Left kidney (tissue), 8 donors: Measurements from ENCODE around the gene HSPE1. TPM values are rescaled to one million over a fixed set of nuclear protein-coding genes. Genes with fewer than 3 reads are reported as not detected.
"Not testable (repeated sequence)": the region's sequence is repeated elsewhere in the genome, so short reads cannot be mapped to it uniquely, and the experiment has no call there.

Experiments used
- DNase-seq: peaks from one replicate; pipeline ENCODE4 v3.0.0-alpha.2; 2013
- long read RNA-seq, 8 donors: transcript quantifications; one replicate each; lab custom pipeline, GENCODE V29; 2026
- polyA plus RNA-seq: library from polyadenylated mRNA; unstranded; fragments of 120-200 nt; gene quantifications from one replicate; pipeline ENCODE4 v1.2.1, GENCODE V29; 2013; ENCODE audit not compliant: insufficient read length

HSPE1 gene
- polyA plus RNA-seq, result 252 TPM
- long read RNA-seq, donor 1, transcript HSPE1-202 (3 exons, 570 nt), result minor isoform, 6 of 372 reads
- long read RNA-seq, donor 1, transcript HSPE1-201 (4 exons, 950 nt), result major isoform, 274 of 372 reads
- long read RNA-seq, donor 1, partial matches to known transcripts, result 79 of 372 reads
- long read RNA-seq, donor 1, other reads (novel, unspliced or antisense), result 6 of 372 reads
- long read RNA-seq, donor 2, transcript HSPE1-206 (2 exons, 569 nt), result minor isoform, 9 of 305 reads
- long read RNA-seq, donor 2, transcript HSPE1-201 (4 exons, 950 nt), result major isoform, 233 of 305 reads
- long read RNA-seq, donor 2, transcript HSPE1-202 (3 exons, 570 nt), result minor isoform, 10 of 305 reads
- long read RNA-seq, donor 2, partial matches to known transcripts, result 50 of 305 reads
- long read RNA-seq, donor 2, other reads (novel, unspliced or antisense), result 0 of 305 reads
- long read RNA-seq, donor 3, transcript HSPE1-206 (2 exons, 569 nt), result minor isoform, 11 of 214 reads
- long read RNA-seq, donor 3, transcript HSPE1-202 (3 exons, 570 nt), result minor isoform, 6 of 214 reads
- long read RNA-seq, donor 3, transcript HSPE1-201 (4 exons, 950 nt), result major isoform, 167 of 214 reads
- long read RNA-seq, donor 3, partial matches to known transcripts, result 24 of 214 reads
- long read RNA-seq, donor 3, other reads (novel, unspliced or antisense), result 5 of 214 reads
- long read RNA-seq, donor 4, transcript HSPE1-201 (4 exons, 950 nt), result major isoform, 31 of 70 reads
- long read RNA-seq, donor 4, partial matches to known transcripts, result 35 of 70 reads
- long read RNA-seq, donor 4, other reads (novel, unspliced or antisense), result 0 of 70 reads
- long read RNA-seq, donor 5, transcript HSPE1-206 (2 exons, 569 nt), result minor isoform, 10 of 774 reads
- long read RNA-seq, donor 5, transcript HSPE1-201 (4 exons, 950 nt), result major isoform, 594 of 774 reads
- long read RNA-seq, donor 5, transcript HSPE1-204 (2 exons, 700 nt), result minor isoform, 7 of 774 reads
- long read RNA-seq, donor 5, transcript HSPE1-202 (3 exons, 570 nt), result minor isoform, 19 of 774 reads
- long read RNA-seq, donor 5, partial matches to known transcripts, result 111 of 774 reads
- long read RNA-seq, donor 5, other reads (novel, unspliced or antisense), result 30 of 774 reads
- long read RNA-seq, donor 6, transcript HSPE1-206 (2 exons, 569 nt), result minor isoform, 9 of 356 reads
- long read RNA-seq, donor 6, transcript HSPE1-202 (3 exons, 570 nt), result minor isoform, 10 of 356 reads
- long read RNA-seq, donor 6, transcript HSPE1-201 (4 exons, 950 nt), result major isoform, 237 of 356 reads
- long read RNA-seq, donor 6, partial matches to known transcripts, result 86 of 356 reads
- long read RNA-seq, donor 6, other reads (novel, unspliced or antisense), result 12 of 356 reads
- long read RNA-seq, donor 7, transcript HSPE1-201 (4 exons, 950 nt), result major isoform, 359 of 472 reads
- long read RNA-seq, donor 7, transcript HSPE1-202 (3 exons, 570 nt), result minor isoform, 9 of 472 reads
- long read RNA-seq, donor 7, transcript HSPE1-206 (2 exons, 569 nt), result minor isoform, 15 of 472 reads
- long read RNA-seq, donor 7, partial matches to known transcripts, result 80 of 472 reads
- long read RNA-seq, donor 7, other reads (novel, unspliced or antisense), result 5 of 472 reads
- long read RNA-seq, donor 8, transcript HSPE1-201 (4 exons, 950 nt), result major isoform, 92 of 133 reads
- long read RNA-seq, donor 8, partial matches to known transcripts, result 38 of 133 reads
- long read RNA-seq, donor 8, other reads (novel, unspliced or antisense), result 0 of 133 reads

DNA sequence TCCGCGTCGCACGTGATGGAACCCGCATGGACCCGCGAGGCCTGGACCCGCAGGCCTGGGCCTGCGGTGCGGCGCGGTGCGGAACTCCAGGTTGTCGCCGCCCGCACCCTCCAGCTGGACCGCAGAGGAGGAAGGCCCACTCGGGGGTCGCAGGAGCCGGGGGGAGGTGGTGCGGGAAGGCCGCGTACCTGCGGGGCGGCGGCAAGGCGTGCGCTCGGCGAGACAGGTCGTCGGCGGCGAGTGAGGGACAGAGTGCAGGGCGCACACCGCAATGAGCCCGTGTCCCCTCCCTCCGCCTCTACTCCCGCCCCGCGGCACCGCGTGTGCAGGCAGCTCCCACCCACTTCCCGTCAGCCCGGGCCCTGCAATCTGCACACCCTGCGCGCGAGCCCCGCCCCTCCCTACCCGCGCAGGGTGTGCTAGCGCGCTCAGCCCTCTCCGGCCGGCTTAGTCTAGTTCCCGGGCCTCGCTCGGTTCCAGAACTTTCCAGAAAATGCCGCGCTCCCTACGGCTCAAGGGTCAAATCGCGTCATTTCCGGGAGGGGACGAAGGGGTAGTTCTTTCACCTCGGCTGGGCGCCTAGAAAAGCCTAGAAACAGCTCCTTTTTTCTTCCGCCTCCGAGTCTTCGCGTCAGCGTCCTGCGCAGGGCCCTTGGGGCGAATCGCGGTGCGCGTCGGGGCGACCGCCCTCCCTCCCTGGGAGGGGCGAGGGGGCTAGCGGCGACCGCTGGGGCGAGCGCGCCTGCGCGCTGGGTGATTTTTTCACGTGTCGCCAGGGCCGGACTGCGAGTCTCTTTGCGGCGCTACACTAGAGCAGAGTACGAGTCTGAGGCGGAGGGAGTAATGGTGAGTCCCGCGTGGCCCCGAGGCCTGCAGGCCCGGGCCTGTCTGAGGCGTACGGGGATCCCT, at the start of gene HSPE1, which contains the start of gene HSPD1:
HSPE1 (plus strand) TSS at position 786 of the 909 bp plus-strand sequence; CDS start at position 844, 58 bp downstream.
HSPD1 (minus strand) TSS at position 247 of the 909 bp plus-strand sequence. CDS start 992 bp downstream, outside the sequence.
- peak; percentile 100 for DNase-seq

DNA sequence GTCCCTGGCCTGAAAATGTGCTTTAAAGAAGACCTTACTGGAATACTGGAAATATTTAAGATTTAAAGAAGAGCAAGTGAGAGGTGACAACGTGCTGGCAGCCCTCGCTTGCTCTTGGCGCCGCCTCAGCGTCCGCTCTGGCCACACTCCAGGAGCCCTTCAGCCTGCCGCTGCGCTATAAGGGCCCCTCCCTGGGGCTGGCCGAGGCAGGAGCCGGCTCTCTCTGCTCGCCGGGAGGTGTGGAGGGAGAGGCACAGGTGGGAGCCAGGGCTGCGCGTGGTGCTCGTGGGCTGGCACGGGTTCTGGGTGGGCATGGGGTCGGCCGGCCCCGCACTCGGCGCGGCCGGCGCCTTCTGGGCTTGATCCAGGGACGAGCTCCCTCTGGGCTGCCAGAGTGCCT, 49.7 kb upstream of the HSPE1 start:
- DNase-seq, result no peak

DNA sequence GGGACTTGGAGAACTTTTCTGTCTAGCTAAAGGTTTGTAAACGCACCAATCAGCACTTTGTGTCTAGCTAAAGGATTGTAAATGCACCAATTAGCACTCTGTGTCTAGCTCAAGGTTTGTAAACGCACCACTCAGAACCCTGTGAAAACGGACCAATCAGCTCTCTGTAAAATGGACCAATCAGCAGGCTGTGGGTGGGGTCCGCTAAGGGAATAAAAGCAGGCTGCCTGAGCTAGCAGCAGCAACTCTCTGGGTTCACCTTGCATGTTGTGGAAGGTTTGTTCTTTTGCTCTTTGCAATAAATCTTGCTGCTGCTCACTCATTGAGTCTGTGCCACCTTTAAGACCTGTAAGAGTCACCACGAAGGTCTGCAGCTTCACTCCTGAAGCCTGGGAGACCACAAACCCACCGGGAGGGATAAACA, 49.2 kb upstream of the HSPE1 start:
- not testable (repeated sequence) for DNase-seq

DNA sequence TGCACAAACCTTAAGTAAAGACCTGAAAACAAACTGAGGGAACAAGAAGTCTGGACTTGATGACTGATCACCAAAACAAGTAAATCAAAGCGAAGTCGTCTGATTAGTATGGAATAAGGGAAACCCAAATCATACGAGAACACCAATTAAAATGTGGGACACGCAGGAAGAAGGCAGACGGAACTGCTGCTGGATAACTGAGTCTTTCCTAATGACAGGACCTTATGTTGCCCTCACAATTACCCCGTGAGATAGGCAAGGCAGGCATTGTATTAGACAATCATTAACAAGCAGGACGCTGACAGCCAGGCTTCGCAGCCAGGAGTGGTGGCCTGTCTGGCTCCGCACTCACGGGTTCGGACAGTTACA, 47.4 kb upstream of the HSPE1 start:
- DNase-seq, result no peak

DNA sequence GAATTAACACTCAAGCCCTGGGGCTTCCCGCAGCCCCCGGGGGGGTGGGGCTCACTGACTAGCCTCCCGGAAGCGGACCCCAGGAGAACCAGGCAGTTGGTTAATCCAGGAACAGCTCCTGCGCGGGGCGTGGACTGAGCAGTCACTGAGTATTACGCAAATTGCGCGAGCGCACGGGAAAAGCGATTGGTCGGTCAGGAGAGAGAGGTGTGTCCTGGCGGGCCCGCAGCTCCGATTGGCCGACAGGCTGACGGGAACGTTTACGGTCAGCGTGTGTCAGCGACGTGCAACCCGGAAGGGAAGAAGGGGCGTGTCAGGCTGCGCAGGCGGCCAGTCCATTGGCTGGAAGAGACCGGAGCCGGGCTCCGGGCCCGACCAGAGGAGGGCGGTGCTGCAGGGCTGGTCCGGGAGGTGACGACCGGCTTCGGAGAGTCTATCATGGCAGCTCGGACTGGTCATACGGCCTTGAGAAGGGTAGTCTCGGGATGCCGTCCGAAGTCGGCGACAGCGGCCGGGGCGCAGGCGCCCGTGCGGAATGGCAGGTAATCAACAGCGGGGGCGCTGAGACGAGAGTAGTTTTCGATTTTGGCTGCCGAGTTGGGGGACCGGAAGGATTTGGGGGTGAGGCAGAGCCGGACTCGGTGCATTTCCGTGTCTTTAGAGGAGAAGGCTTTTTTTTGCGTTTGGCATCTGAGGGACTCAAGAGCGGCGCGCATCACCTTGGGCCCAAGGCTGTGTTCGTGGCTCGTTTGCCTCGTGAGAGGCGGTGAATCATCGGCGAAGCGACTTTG, 46.9 kb upstream of the HSPE1 start, which contains the start of gene COQ10B:
COQ10B (plus strand) TSS at position 430 of the 791 bp plus-strand sequence; CDS start at position 439, 9 bp downstream.
- DNase-seq, result peak; percentile 99

DNA sequence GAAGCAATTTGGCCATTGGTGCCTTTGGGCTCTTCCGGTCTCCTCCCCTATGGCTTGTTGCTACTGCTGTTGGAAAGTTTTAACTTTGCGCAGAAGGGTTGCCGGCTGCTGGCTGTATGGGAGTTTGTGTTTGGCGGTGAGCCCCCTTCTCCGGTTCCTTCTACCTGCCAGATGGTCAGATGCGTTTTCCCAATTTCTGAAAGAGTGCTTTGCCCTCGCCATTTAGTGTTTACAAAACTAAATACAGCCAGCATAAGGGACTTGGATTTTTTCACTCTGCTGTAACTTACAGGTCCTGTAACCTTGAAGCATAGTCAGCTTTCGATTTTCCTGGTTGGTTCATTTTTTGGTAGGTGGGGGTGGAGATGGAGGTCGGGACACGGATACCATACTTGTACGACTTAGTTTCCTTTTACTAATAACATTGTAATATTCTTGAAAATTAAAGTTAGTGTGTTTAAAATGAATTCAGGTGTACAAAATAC, 46.2 kb upstream of the HSPE1 start:
- DNase-seq, result no peak

DNA sequence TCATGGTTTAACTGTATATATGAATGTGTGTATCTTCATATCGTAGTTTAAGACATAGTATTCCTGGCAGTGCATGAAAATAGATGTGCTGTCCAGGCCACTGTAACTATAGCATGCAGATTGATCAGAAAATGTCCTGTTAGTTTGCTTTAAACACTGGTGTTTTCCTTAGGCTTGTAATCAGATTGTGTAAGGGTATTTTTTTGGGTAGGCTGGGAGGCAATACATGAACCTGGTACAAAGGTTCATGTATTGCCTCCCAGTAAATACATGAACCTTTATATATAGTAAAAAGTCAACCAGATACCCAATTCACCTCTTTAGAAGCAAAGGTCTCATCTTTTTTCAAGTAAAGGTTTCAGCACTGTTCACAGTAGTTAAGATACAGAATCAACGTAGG, 45.3 kb upstream of the HSPE1 start:
- no peak for DNase-seq

DNA sequence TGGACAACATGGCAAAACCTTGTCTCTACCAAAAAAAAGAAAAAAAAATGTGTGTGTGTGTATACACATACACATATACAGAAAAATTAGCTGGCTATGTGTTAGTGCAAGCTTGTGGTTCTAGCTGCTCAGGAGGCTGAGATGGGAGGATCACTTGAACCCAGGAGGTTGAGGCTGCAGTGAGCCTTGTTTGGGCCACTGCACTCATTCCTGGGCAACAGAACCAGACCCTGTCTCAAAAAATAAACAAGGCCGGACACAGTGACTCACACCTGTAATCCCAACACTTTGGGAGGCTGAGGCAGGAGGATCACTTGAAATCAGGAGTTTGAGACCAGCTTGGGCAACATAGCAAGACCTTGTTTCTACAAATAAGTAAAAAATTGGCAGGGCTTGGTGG, 44.8 kb upstream of the HSPE1 start:
- no peak for DNase-seq

DNA sequence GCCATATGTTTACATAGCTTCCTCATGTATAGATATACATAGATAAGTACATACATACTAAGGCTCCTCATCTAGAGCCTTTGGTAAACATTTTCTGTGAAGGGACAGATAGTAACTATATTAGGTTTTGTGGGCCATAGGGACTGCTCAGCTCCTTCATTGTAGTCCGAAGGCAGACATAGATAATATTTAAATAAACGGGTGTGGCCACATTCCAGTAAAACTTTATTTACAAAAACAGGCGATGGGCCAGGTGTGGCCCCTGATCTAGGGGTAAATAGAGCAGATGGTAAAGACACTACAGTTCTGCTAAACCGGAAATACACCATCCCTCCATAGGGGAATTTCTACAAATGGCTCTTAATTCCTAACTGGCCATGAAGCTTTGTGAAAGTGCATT, 39.5 kb upstream of the HSPE1 start:
- no peak for DNase-seq

DNA sequence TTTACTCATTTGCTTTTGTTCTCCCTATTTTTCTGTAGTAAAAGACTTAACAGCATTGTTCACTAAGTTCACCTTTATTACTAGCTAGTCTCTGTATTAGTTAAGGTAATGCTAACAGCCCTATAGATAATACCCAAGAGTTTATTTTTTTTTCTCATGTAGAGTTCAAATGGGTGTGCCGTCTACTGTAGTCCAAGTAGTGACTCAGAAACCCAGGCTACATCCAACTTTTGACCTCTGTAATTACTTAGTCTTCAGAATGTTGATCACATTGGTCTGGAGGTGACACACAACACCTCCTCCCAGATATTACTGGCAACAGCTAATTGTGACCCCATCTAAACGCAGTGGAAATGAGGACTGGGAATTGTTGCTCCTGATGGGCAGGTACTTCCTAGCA, 39.1 kb upstream of the HSPE1 start:
- no peak for DNase-seq

DNA sequence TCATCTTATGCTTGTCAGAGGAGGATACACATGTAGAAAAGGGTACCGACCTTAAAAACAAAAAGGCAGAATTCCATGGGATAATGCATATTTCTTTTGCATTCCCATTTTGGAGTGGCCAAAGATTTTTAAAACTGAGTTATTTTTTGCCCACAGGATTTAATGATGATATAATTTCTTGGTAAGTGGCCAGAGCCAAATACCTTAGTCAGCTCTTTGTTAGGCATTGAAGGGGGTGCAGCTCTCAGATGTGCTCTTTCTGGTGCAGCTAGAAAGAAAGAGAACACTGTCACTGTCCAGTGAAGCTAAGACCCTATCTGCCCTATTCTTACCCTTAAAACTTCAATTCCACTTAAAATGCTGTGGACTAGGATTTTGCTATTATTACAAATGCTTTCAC, 36.0 kb upstream of the HSPE1 start:
- no peak for DNase-seq

DNA sequence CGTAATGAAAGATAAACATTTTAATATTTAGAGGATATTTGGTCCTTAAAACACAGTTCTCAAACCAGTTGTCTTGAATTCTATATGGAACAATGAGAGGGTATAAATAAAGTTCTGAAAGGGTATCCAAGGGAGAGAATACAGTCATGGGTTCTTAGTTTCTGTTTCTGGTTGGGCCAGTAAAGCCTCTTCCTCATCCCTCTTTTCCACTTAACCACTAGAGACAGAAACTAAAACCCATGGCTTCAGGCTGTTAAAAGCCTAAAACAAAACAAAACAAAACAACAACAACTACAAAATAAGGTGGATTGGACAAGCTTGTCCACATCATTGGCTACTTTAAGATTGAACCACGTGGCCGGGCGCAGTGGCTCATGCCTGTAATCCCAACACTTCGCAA, 28.0 kb upstream of the HSPE1 start:
- no peak for DNase-seq

DNA sequence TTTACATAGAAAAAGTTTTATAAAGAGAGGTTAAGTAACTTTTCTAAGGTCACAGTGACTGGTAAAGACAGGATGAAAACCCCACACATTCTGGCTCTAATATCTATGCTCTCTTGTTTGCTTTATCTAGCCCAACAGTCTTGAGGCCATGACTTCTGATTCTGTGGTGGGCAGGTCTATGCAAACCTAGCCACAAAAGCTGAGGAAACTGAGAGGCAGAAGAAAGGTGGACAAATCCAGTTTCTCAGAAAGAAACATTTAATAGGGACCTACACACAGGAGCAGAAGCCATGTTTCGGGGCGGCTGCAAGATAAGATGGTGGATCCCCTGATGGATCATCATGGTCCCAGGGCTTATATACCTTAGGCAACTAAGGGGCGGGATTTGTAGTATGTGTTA, 22.4 kb upstream of the HSPE1 start:
- DNase-seq, result no peak

DNA sequence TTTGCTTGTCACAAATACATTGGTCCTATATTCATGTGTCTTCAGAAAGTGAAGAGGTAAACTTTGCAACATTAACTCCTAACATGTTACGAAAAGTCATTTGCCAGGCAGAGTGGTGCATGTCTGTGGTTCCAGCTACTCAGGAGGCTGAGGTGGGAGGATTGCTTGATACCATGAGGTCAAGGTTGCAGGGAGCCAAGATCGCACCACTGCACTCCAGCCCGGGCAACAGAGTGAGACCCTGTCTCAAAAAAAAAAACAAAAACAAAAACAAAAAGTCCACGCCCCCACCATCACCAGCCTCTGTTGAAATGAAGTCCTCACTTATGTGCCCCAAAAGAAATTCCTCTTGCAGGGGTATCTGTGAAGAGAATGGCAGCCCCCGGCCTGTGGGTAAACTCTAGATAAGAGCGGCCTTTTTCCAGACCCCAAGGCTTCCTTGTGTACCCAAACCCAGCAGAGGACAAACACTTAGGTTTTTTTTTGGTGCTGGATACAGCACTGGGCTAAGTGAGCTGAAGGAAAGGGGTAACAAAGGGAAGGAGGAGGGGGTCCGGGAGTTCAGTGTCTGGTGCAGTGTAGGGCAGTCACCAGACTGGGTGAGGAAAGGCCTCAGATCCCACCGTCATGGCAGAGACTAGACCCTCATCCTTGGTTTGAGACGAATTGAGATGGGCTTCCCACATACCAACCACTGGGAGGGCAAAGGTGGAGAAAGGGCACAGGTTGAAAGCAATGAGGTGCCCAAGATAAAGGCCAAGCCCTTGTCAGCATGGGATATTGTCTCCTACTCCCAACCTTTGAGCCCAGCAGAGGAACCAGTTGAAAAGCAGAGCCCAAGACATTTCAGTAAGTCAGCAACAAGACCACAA, 19.8 kb upstream of the HSPE1 start:
- no peak for DNase-seq

DNA sequence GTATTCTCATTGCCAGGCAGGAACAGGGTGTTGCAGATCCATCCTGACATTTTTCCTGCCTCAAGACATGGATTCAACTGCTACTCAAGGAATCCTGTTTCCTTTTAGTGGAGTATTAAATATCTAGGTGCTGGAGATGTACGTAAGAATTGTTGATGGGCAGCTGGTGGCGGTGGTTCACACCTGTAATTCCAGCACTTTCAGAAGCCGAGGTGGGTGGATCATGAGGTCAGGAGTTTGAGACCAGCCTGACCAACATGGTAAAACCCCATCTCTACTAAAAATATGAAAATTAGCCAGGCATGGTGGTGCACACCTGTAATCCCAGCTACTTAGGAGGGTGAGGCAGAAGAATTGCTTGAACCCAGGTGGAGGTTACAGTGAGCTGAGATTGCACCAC, 15.9 kb upstream of the HSPE1 start:
- DNase-seq, result not testable (repeated sequence)

DNA sequence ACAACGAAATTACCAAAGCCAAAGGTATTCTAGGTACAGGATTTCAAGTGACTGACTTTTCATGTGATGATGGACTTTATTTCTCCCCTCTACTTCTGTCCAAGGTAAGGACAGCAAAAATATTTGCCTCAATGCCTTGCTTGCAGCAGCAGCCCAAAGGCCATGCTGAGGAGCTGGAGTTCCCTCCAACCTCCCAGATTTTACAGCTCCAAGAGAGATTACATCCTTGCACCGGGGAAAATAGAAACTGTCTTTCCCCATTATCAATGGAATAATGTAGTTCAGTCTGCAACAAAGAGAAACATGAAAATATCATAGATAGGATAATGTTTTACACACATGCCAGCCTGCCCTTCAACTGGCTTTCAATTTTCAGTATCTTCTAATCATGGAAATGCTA, 14.0 kb upstream of the HSPE1 start:
- no peak for DNase-seq

DNA sequence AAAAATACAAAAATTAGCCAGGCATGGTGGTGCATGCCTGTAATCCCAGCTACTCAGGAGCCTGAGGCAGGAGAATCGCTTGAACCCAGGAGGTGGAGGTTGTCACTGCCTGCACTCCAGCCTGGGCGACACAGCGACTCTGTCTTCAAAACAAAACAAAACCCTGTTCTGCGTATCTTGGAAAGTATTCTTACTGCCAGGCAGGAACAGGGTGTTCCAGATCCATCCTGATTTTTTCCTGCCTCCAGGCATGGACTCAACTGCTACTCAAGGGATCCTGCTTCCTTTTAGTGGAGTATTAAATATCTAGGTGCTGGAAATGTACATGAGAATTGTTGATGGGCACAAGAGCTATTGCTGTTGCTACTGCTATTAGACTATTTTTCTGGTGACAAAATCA, 12.8 kb upstream of the HSPE1 start:
- no peak for DNase-seq
